Lung (tissue), 12 donors: Measurements from ENCODE around the gene NME8. TPM values are rescaled to one million over a fixed set of nuclear protein-coding genes. Genes with fewer than 3 reads are reported as not detected.

Experiments
- ATAC-seq: fragments of 200-7000 bp; cut with Tn5 transposase; one replicate; pipeline ENCODE4 v1.9.1; 2020; ENCODE audit warnings: moderate number of reproducible peaks; ENCODE audit not compliant: insufficient read depth, low FRiP score
- DNase-seq, 3 donors: peaks; one replicate each; pipeline ENCODE4 v3.0.0-alpha.2; 2013 to 2017
- H3K27ac ChIP-seq, 2 donors: one replicate each; pipeline ENCODE4 v1.5.1; 2013; ENCODE audit warnings: mild to moderate bottlenecking in 2 of 2, moderate library complexity in 2 of 2, control low read depth in 1 of 2, inconsistent platforms in 1 of 2, low read depth in 1 of 2, low read length in 1 of 2
- H3K27me3 ChIP-seq, 3 donors: one replicate each; pipeline ENCODE4 v1.5.1; 2013; ENCODE audit warnings: low read length in 2 of 3; ENCODE audit not compliant: control insufficient read depth in 3 of 3, insufficient read depth in 3 of 3
- H3K36me3 ChIP-seq, 4 donors: one replicate each; pipeline ENCODE4 v1.5.1; 2013; ENCODE audit warnings: low read length in 4 of 4, mild to moderate bottlenecking in 1 of 4, moderate library complexity in 1 of 4; ENCODE audit not compliant: control insufficient read depth in 4 of 4, insufficient read depth in 4 of 4
- H3K4me1 ChIP-seq, 5 donors: one replicate each; pipeline ENCODE4 v1.5.1; 2013; ENCODE audit warnings: low read length in 5 of 5, mild to moderate bottlenecking in 2 of 5, moderate library complexity in 1 of 5; ENCODE audit not compliant: control insufficient read depth in 5 of 5, insufficient read depth in 5 of 5
- H3K4me3 ChIP-seq: one replicate; pipeline ENCODE4 v1.5.1; 2013; ENCODE audit warnings: mild to moderate bottlenecking, control low read depth, moderate library complexity
- H3K9ac ChIP-seq, 2 donors: one replicate each; pipeline ENCODE4 v1.5.1; 2013; ENCODE audit warnings: low read length in 2 of 2, control low read depth in 1 of 2; ENCODE audit not compliant: insufficient read depth in 1 of 2
- H3K9me3 ChIP-seq, 4 donors: one replicate each; pipeline ENCODE4 v1.5.1; 2013; ENCODE audit warnings: low read length in 3 of 4, mild to moderate bottlenecking in 1 of 4, moderate library complexity in 1 of 4; ENCODE audit not compliant: control insufficient read depth in 4 of 4, insufficient read depth in 3 of 4
- CTCF ChIP-seq: IDR thresholded peaks from 2 replicates; pipeline ENCODE4 v1.5.1; 2012; ENCODE audit warnings: mild to moderate bottlenecking; ENCODE audit errors: control extremely low read depth, extremely low read depth
- WGBS, 2 donors: extraction: QIAGEN DNeasy Blood & Tissue Kit; methylation state at CpG; one replicate each; pipeline ENCODE4 v1.1.7; 2013; 5-methylcytosine and 5-hydroxymethylcytosine counted together
- polyA plus RNA-seq, 2 donors: library from polyadenylated mRNA; stranded (reverse); fragments of 200-250 nt; gene quantifications; one replicate each; pipeline ENCODE4 v1.2.1, GENCODE V29; 2013
- total RNA-seq, 2 donors: library from RNA; depleted of rRNA in 1 of 2; stranded (reverse); fragments of >200 nt in 1 of 2; gene quantifications; one replicate each; pipeline ENCODE4 v1.2.1, GENCODE V29; 2014 to 2021
- donor health status: control.
- donor health status: control.
- donor health status: Bipolar disorder and iron deficiency.
- donor health status: healthy.
- donor health status: DM: yes; HTN: yes; CAD: no.

Gene NME8
- total and polyA plus RNA-seq, 4 donors = 0.28 to 1.8 (median 0.71) TPM

- no peak for TF ChIP-seq CTCF
- no peak overlapping the region for H3K9ac ChIP-seq
- no peaks in the 10 kb centered on the region for H3K36me3 ChIP-seq
- no peaks in the 10 kb centered on the region for H3K9me3 ChIP-seq
- 85 to 93% methylated on average over 6 of the region's 6 CpGs for WGBS, 2 donors
- H3K4me1 ChIP-seq = peaks cover 0 to 1% (median 0%) of the 10 kb centered on the region in 5 donors
- H3K27ac ChIP-seq = no peak overlapping the region
- H3K4me3 ChIP-seq = no peak overlapping the region
- DNase-seq (no peak), ATAC-seq (no peak)
- no peaks in the 10 kb centered on the region for H3K27me3 ChIP-seq
Measured at GRCh38 chr7:37882086-37882485, 33.7 kb downstream of the NME8 start.

- no peak overlapping the region for H3K9ac ChIP-seq
- no peak overlapping the region for H3K4me3 ChIP-seq
- peaks cover 0 to 2% (median 0%) of the 10 kb centered on the region in 3 donors for H3K27me3 ChIP-seq
- no peak for ATAC-seq
- no peak overlapping the region for H3K27ac ChIP-seq
- no peaks in the 10 kb centered on the region for H3K9me3 ChIP-seq
- no peaks in the 10 kb centered on the region for H3K36me3 ChIP-seq
- H3K4me1 ChIP-seq = no peaks in the 10 kb centered on the region
- TF ChIP-seq CTCF = no peak
- DNase-seq = no peak
Measured at GRCh38 chr7:37893359-37893758, 45.0 kb downstream of the NME8 start.

GRCh38 chr7:37894671-37895070 lies 46.3 kb downstream of the NME8 start:
- TF ChIP-seq CTCF = no peak
- WGBS, 2 donors = 59 to 73% methylated on average over 3 of the region's 3 CpGs
- Histone ChIP-seq H3K9ac (no peak overlapping the region), H3K27ac (no peak overlapping the region), H3K36me3 (no peaks in the 10 kb centered on the region), H3K9me3 (no peaks in the 10 kb centered on the region), H3K27me3 (peaks cover 0 to 2% (median 0%) of the 10 kb centered on the region in 3 donors), H3K4me3 (no peak overlapping the region), H3K4me1 (no peaks in the 10 kb centered on the region)
- DNase-seq (no peak), ATAC-seq (no peak)

- Histone ChIP-seq H3K27ac (no peak overlapping the region), H3K4me3 (no peak overlapping the region), H3K9me3 (no peaks in the 10 kb centered on the region), H3K27me3 (peaks cover 0 to 2% (median 0%) of the 10 kb centered on the region in 3 donors), H3K4me1 (peaks cover 0 to 4% (median 0%) of the 10 kb centered on the region in 5 donors), H3K9ac (no peak overlapping the region), H3K36me3 (no peaks in the 10 kb centered on the region)
- 78 to 87% methylated on average over 3 of the region's 3 CpGs for WGBS, 2 donors
- ATAC-seq (no peak), DNase-seq (no peak)
- no peak for TF ChIP-seq CTCF
Measured at GRCh38 chr7:37899712-37900247, 51.4 kb downstream of the NME8 start.
